Inferior parietal cortex (tissue), 1 donor: ENCODE measurements around the gene ZNF385D.

Source experiments
- DNase-seq: peaks from one replicate; pipeline ENCODE4 v3.0.0-alpha.2; 2016; ENCODE audit errors: extremely low spot score

The ZNF385D gene

GRCh38 chr3:21747966-21748555 is 2.9 kb downstream of the ZNF385D start:
- DNase-seq = no peak

GRCh38 chr3:21747376-21747775 is 3.6 kb downstream of the ZNF385D start:
- no peak for DNase-seq

GRCh38 chr3:21745966-21746365 is 5.0 kb downstream of the ZNF385D start:
- no peak for DNase-seq

- no peak for DNase-seq
Observed at GRCh38 chr3:21744793-21745192, 6.2 kb downstream of the ZNF385D start.

GRCh38 chr3:21738935-21739702 is 11.9 kb downstream of the ZNF385D start:
- no peak for DNase-seq

GRCh38 chr3:21738283-21738682 is 12.7 kb downstream of the ZNF385D start:
- DNase-seq = no peak

- DNase-seq = no peak
Observed at GRCh38 chr3:21734746-21735145, 16.3 kb downstream of the ZNF385D start.

- DNase-seq = no peak
Observed at GRCh38 chr3:21729888-21730459, 21.0 kb downstream of the ZNF385D start.

GRCh38 chr3:21729331-21729730 is 21.7 kb downstream of the ZNF385D start:
- no peak for DNase-seq

GRCh38 chr3:21722768-21723167 is 28.2 kb downstream of the ZNF385D start:
- DNase-seq = no peak

- DNase-seq = no peak
Observed at GRCh38 chr3:21722301-21722700, 28.7 kb downstream of the ZNF385D start.

- no peak for DNase-seq
Observed at GRCh38 chr3:21718943-21719591, 31.9 kb downstream of the ZNF385D start.

GRCh38 chr3:21718161-21718765 is 32.7 kb downstream of the ZNF385D start:
- DNase-seq = no peak

GRCh38 chr3:21715662-21716061 is 35.3 kb downstream of the ZNF385D start:
- no peak for DNase-seq

GRCh38 chr3:21705769-21706168 is 45.2 kb downstream of the ZNF385D start:
- peak; percentile 26 for DNase-seq

GRCh38 chr3:21704796-21705195 is 46.2 kb downstream of the ZNF385D start:
- no peak for DNase-seq

GRCh38 chr3:21703291-21703690 is 47.7 kb downstream of the ZNF385D start:
- no peak for DNase-seq

GRCh38 chr3:21697707-21698106 is 53.3 kb downstream of the ZNF385D start:
- no peak for DNase-seq

- DNase-seq = no peak
Observed at GRCh38 chr3:21694506-21694905, 56.5 kb downstream of the ZNF385D start.

- DNase-seq = no peak
Observed at GRCh38 chr3:21691036-21691435, 60.0 kb downstream of the ZNF385D start.

GRCh38 chr3:21682206-21682605 is 68.8 kb downstream of the ZNF385D start:
- DNase-seq = no peak

- no peak for DNase-seq
Observed at GRCh38 chr3:21673393-21673792, 77.6 kb downstream of the ZNF385D start.
